ENCODE measurements around the gene M1AP.

GRCh38 chr2:74632939-74633312, 15.2 kb downstream of the M1AP start:
- TF ChIP-seq, protein P1, sequence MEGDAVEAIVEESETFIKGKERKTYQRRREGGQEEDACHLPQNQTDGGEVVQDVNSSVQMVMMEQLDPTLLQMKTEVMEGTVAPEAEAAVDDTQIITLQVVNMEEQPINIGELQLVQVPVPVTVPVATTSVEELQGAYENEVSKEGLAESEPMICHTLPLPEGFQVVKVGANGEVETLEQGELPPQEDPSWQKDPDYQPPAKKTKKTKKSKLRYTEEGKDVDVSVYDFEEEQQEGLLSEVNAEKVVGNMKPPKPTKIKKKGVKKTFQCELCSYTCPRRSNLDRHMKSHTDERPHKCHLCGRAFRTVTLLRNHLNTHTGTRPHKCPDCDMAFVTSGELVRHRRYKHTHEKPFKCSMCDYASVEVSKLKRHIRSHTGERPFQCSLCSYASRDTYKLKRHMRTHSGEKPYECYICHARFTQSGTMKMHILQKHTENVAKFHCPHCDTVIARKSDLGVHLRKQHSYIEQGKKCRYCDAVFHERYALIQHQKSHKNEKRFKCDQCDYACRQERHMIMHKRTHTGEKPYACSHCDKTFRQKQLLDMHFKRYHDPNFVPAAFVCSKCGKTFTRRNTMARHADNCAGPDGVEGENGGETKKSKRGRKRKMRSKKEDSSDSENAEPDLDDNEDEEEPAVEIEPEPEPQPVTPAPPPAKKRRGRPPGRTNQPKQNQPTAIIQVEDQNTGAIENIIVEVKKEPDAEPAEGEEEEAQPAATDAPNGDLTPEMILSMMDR (IDR thresholded peaks at IDR 0.05) = no peak
- TF ChIP-seq POLR2A (IDR thresholded peaks at IDR 0.05; ENCODE audit: low read depth) (no peak), POLR2AphosphoS5 (IDR thresholded peaks at IDR 0.05) (no peak)

Data from esophagus muscularis mucosa (tissue), 3 donors.